Parathyroid adenoma (tissue), 2 donors: ENCODE measurements around the gene PGA3.
"Not testable (repeated sequence)": the region's sequence is repeated elsewhere in the genome, so short reads cannot be mapped to it uniquely, and the experiment has no call there.

Source experiments
- H2AFZ ChIP-seq: fragments of 300-600 bp; sonication (generic); one replicate; pipeline ENCODE4 v1.7.0; 2017; ENCODE audit warnings: antibody characterized with exemption, mild to moderate bottlenecking
- H3K27ac ChIP-seq: fragments of 300-600 bp; sonication (generic); one replicate; pipeline ENCODE4 v1.7.0; 2017
- H3K27me3 ChIP-seq: fragments of 300-600 bp; sonication (generic); one replicate; pipeline ENCODE4 v1.7.0; 2017; ENCODE audit warnings: low read length; ENCODE audit not compliant: control insufficient read depth, insufficient read depth
- H3K36me3 ChIP-seq: fragments of 300-600 bp; sonication (generic); one replicate; pipeline ENCODE4 v1.7.0; 2017; ENCODE audit warnings: low read length; ENCODE audit not compliant: control insufficient read depth, insufficient read depth
- H3K4me1 ChIP-seq: fragments of 300-600 bp; sonication (generic); one replicate; pipeline ENCODE4 v1.7.0; 2017; ENCODE audit warnings: control low read depth
- H3K4me2 ChIP-seq: fragments of 300-600 bp; sonication (generic); one replicate; pipeline ENCODE4 v1.7.0; 2017; ENCODE audit warnings: low read length
- H3K4me3 ChIP-seq: fragments of 300-600 bp; sonication (generic); one replicate; pipeline ENCODE4 v1.7.0; 2017; ENCODE audit warnings: low read depth, low read length
- H3K79me2 ChIP-seq: fragments of 300-600 bp; sonication (generic); one replicate; pipeline ENCODE4 v1.7.0; 2017; ENCODE audit warnings: control low read depth
- H3K9ac ChIP-seq: fragments of 300-600 bp; sonication (generic); one replicate; pipeline ENCODE4 v1.7.0; 2017; ENCODE audit warnings: mild to moderate bottlenecking
- H3K9me3 ChIP-seq: fragments of 300-600 bp; sonication (generic); one replicate; pipeline ENCODE4 v1.7.0; 2017; ENCODE audit warnings: low read length; ENCODE audit not compliant: control insufficient read depth
- CTCF ChIP-seq: fragments of 300-600 bp; sonication (generic); IDR thresholded peaks from one replicate; pipeline ENCODE4 v1.7.0; 2017; ENCODE audit warnings: antibody characterized with exemption, mild to moderate bottlenecking
- donor health status: primary hyperparathyroidism.

PGA3 gene

GRCh38 chr11:61202950-61203746 lies at the start of gene PGA3:
TSS of gene PGA3 (plus strand) at chr11:61203515. CDS start at chr11:61203565, 50 bp downstream.
- not testable (repeated sequence) for H3K9me3 ChIP-seq, H3K9ac ChIP-seq, H3K36me3 ChIP-seq, H3K4me3 ChIP-seq, H3K4me1 ChIP-seq, H3K79me2 ChIP-seq, H3K27me3 ChIP-seq, H2AFZ ChIP-seq, H3K4me2 ChIP-seq, H3K27ac ChIP-seq

- TF ChIP-seq CTCF = no peak
- Histone ChIP-seq H2AFZ (no peak overlapping the region), H3K27me3 (no peaks in the 10 kb centered on the region), H3K9ac (no peak overlapping the region), H3K9me3 (no peaks in the 10 kb centered on the region), H3K36me3 (no peaks in the 10 kb centered on the region), H3K4me2 (no peak overlapping the region), H3K4me3 (no peak overlapping the region), H3K27ac (peak overlapping the region; percentile 29), H3K79me2 (peaks cover 10% of the 10 kb centered on the region), H3K4me1 (peaks cover 11% of the 10 kb centered on the region)
Observed at GRCh38 chr11:61153593-61154095, 49.7 kb upstream of the PGA3 start.

DNA sequence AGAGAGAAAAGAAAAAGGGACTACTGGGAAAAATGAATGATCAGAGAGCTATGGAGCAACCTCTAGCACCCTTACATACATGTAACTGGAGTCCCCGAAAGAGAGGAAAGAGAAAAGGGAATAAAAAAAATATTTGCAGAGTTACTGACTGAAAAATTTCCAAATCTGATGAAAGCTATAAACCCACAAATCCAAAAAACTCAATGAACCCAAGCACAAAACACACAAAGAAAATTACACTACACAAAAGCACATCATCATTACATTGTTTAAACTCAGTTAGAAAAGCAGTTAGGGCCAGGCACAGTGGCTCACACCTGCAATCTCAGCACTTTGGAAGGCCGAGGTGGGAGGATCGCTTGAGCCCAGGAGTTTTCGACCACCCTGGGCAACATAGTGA lies 48.8 kb upstream of the PGA3 start:
- Histone ChIP-seq H3K27ac (no peak overlapping the region), H3K4me3 (no peak overlapping the region), H3K9ac (no peak overlapping the region), H3K4me1 (peaks cover 14% of the 10 kb centered on the region), H3K9me3 (no peaks in the 10 kb centered on the region), H3K4me2 (no peak overlapping the region), H3K36me3 (no peaks in the 10 kb centered on the region), H2AFZ (no peak overlapping the region), H3K79me2 (peaks cover 10% of the 10 kb centered on the region), H3K27me3 (no peaks in the 10 kb centered on the region)
- no peak for TF ChIP-seq CTCF

DNA sequence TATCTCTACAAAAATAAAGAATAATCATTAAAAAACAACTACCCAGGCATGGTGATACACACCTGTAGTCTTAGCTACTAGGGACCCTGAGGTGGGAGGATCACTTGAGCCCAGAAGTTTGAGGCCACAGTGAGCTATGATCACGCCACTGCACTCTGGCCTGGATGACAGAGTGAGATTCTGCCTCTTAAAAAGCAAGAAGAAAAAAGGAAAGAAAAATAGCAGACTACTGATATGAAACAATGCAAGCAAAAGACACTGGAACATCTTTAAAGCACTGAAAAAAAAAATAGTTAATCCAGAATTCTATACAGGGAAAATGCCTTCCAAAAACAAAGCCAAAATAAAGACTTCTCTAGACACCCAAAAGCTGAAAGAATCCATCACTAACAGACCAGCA lies 48.0 kb upstream of the PGA3 start:
- peaks cover 14% of the 10 kb centered on the region for H3K4me1 ChIP-seq
- TF ChIP-seq CTCF = no peak

GRCh38 chr11:61155741-61156140 lies 47.6 kb upstream of the PGA3 start:
- H3K27me3 ChIP-seq = no peaks in the 10 kb centered on the region
- H3K79me2 ChIP-seq = peaks cover 8% of the 10 kb centered on the region
- H3K9ac ChIP-seq = no peak overlapping the region
- no peak overlapping the region for H2AFZ ChIP-seq
- no peak overlapping the region for H3K27ac ChIP-seq
- H3K4me3 ChIP-seq = no peak overlapping the region
- no peaks in the 10 kb centered on the region for H3K36me3 ChIP-seq
- TF ChIP-seq CTCF = no peak
- no peaks in the 10 kb centered on the region for H3K9me3 ChIP-seq
- peaks cover 14% of the 10 kb centered on the region for H3K4me1 ChIP-seq
- no peak overlapping the region for H3K4me2 ChIP-seq

More for the DNA sequence above, 48.0 kb upstream of the PGA3 start:
- Histone ChIP-seq H3K9ac (no peak overlapping the region), H3K4me3 (no peak overlapping the region), H3K36me3 (no peaks in the 10 kb centered on the region), H3K27ac (no peak overlapping the region), H3K9me3 (no peaks in the 10 kb centered on the region), H3K79me2 (peaks cover 8% of the 10 kb centered on the region), H3K4me2 (no peak overlapping the region), H2AFZ (no peak overlapping the region), H3K27me3 (no peaks in the 10 kb centered on the region)
